Upper lobe of left lung (tissue), 4 donors: ENCODE results near the gene TMEM54.

Experiments
- EP300 ChIP-seq, 4 donors: sonication (generic); formaldehyde crosslinking; IDR thresholded peaks; one replicate each; pipeline ENCODE4 v1.5.1; 2017; ENCODE audit warnings: antibody characterized with exemption in 4 of 4, control low read depth in 2 of 4
- POLR2A ChIP-seq, 4 donors: fragments of 450-650 bp; IDR thresholded peaks; one replicate each; pipeline ENCODE4 v1.5.1; 2016 to 2017; ENCODE audit warnings: antibody characterized with exemption in 4 of 4, mild to moderate bottlenecking in 2 of 4
- TF ChIP-seq, protein P1 (sequence below), 6 experiments: fragments of 450-650 bp in 4 of 6; fragments of 200-600 bp in 2 of 6; sonication (generic) in 2 of 6; IDR thresholded peaks; one replicate each; pipeline ENCODE4 v1.5.1; 2016 to 2019; ENCODE audit warnings: antibody characterized with exemption in 6 of 6

DNA sequence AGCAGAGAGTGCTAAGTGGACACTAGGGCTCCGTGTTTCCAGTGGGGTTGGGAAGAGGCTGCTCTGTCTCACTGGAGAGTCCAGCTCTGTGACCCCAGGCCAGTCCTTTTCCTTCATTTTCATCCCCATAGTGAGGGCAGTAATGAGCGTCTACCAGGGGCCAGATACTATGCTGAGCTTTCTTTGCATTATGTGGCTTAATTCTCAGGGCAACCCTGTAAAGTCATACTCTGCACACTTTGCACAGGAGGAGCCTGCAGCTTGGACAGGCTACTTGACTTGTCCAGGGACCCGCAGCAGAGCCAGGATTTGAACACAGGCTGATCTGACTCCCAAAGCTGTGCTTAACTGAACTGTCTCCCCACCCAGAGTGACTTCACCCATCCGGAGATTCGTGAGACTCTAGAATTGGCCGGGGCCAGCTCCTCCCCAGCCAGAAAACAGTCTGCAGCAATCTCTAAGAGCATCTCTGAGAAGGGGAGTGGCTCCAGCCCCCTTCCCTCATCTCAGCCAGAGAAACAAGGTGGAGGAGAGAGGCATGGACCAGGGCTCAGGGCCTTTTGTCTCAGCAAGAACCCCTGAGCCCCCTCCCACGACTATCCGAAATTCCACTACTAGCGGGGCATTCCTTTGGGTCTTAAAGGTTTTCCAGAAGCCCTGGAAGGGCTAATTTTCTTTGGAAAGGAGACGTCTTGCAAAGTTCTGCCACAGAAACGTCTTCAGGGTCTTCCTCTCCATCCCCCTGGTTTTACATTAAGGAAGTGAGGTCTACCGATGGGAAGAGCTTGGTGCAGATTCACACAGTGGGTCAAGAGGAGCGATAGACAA lies 29.6 kb downstream of the TMEM54 start:
- TF ChIP-seq, protein P1, sequence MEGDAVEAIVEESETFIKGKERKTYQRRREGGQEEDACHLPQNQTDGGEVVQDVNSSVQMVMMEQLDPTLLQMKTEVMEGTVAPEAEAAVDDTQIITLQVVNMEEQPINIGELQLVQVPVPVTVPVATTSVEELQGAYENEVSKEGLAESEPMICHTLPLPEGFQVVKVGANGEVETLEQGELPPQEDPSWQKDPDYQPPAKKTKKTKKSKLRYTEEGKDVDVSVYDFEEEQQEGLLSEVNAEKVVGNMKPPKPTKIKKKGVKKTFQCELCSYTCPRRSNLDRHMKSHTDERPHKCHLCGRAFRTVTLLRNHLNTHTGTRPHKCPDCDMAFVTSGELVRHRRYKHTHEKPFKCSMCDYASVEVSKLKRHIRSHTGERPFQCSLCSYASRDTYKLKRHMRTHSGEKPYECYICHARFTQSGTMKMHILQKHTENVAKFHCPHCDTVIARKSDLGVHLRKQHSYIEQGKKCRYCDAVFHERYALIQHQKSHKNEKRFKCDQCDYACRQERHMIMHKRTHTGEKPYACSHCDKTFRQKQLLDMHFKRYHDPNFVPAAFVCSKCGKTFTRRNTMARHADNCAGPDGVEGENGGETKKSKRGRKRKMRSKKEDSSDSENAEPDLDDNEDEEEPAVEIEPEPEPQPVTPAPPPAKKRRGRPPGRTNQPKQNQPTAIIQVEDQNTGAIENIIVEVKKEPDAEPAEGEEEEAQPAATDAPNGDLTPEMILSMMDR (IDR thresholded peaks at IDR 0.05): no peak
- TF ChIP-seq POLR2A (IDR thresholded peaks at IDR 0.05) (no peak), EP300 (IDR thresholded peaks at IDR 0.05) (no peak)
